GM18517 (cell line): ENCODE measurements around the gene DAPK2.

Experiments
- ATAC-seq: cut with Tn5 transposase; IDR thresholded peaks from one replicate; pipeline ENCODE4 v1.9.1; 2021; ENCODE audit warnings: mild to moderate bottlenecking, moderate library complexity; ENCODE audit not compliant: unreplicated experiment

The DAPK2 gene

GRCh38 chr15:63876085-63876662, 170.1 kb downstream of the DAPK2 start:
- ATAC-seq = no peak

GRCh38 chr15:63874616-63875015, 171.7 kb downstream of the DAPK2 start:
- no peak for ATAC-seq

- ATAC-seq = no peak
These were observed 173.3 kb downstream of the DAPK2 start for GRCh38 chr15:63872759-63873510.

GRCh38 chr15:63870487-63871209, 175.6 kb downstream of the DAPK2 start:
- ATAC-seq = no peak

- no peak for ATAC-seq
These were observed 176.3 kb downstream of the DAPK2 start for GRCh38 chr15:63870043-63870394.

- ATAC-seq = no peak
These were observed 176.8 kb downstream of the DAPK2 start for GRCh38 chr15:63869371-63870042.

- no peak for ATAC-seq
These were observed 182.1 kb downstream of the DAPK2 start for GRCh38 chr15:63864186-63864585.

GRCh38 chr15:63861946-63862517, 184.3 kb downstream of the DAPK2 start:
- no peak for ATAC-seq

- no peak for ATAC-seq
These were observed 185.7 kb downstream of the DAPK2 start for GRCh38 chr15:63860555-63860954.

- ATAC-seq = no peak
These were observed 186.1 kb downstream of the DAPK2 start for GRCh38 chr15:63860155-63860554.

GRCh38 chr15:63858881-63859280, 187.4 kb downstream of the DAPK2 start:
- ATAC-seq = no peak

- ATAC-seq = no peak
These were observed 187.8 kb downstream of the DAPK2 start for GRCh38 chr15:63858448-63858847.

- no peak for ATAC-seq
These were observed 188.8 kb downstream of the DAPK2 start for GRCh38 chr15:63857461-63857856.
